HUES64 (cell line): ENCODE data around the gene TTC32.

Experiments used
- H3K27ac ChIP-seq: 2 replicates; pipeline ENCODE4 v1.7.0; 2013; ENCODE audit warnings: low read depth, low read length, inconsistent platforms
- H3K27me3 ChIP-seq: 2 replicates; pipeline ENCODE4 v1.6.1; 2013; ENCODE audit warnings: mild to moderate bottlenecking, low read length; ENCODE audit not compliant: insufficient read depth
- H3K36me3 ChIP-seq: 2 replicates; pipeline ENCODE4 v1.6.1; 2013; ENCODE audit warnings: mild to moderate bottlenecking, low read length; ENCODE audit not compliant: insufficient read depth
- H3K4me1 ChIP-seq: 2 replicates; pipeline ENCODE4 v1.6.1; 2013; ENCODE audit warnings: mild to moderate bottlenecking, low read length, moderate library complexity; ENCODE audit not compliant: insufficient read depth
- H3K4me3 ChIP-seq: 2 replicates; pipeline ENCODE4 v1.5.1; 2013; ENCODE audit warnings: mild to moderate bottlenecking, low read length, moderate library complexity
- H3K9ac ChIP-seq: 2 replicates; pipeline ENCODE4 v1.6.1; 2013; ENCODE audit warnings: mild to moderate bottlenecking, low read depth, low read length
- H3K9me3 ChIP-seq: 2 replicates; pipeline ENCODE4 v1.6.1; 2013; ENCODE audit warnings: low read depth, low read length; ENCODE audit not compliant: insufficient read depth
- WGBS: fragments of 150-250, 120-280 bp; methylation state at CpG from one replicate; pipeline ENCODE4 v1.1.7; 2013; ENCODE audit warnings: missing lambda C conversion rate; 5-methylcytosine and 5-hydroxymethylcytosine counted together

Gene TTC32

GRCh38 chr2:19859565-19859964, 42.2 kb downstream of the TTC32 start:
- Histone ChIP-seq H3K27ac (no peak overlapping the region), H3K4me3 (no peak overlapping the region), H3K36me3 (no peaks in the 10 kb centered on the region), H3K4me1 (no peaks in the 10 kb centered on the region), H3K9ac (no peak overlapping the region), H3K27me3 (no peaks in the 10 kb centered on the region), H3K9me3 (no peaks in the 10 kb centered on the region)
- 93% methylated on average over 9 of the region's 11 CpGs for WGBS

- Histone ChIP-seq H3K9ac (no peak overlapping the region), H3K9me3 (no peaks in the 10 kb centered on the region), H3K27me3 (no peaks in the 10 kb centered on the region), H3K4me1 (no peaks in the 10 kb centered on the region), H3K4me3 (no peak overlapping the region), H3K27ac (no peak overlapping the region), H3K36me3 (no peaks in the 10 kb centered on the region)
- WGBS = 86% methylated on average over 15 of the region's 15 CpGs
Observed at GRCh38 chr2:19857806-19858205, 44.0 kb downstream of the TTC32 start.

- WGBS = 94% methylated on average over 7 of the region's 7 CpGs
- Histone ChIP-seq H3K9ac (no peak overlapping the region), H3K4me1 (no peaks in the 10 kb centered on the region)
Observed at GRCh38 chr2:19857100-19857499, 44.7 kb downstream of the TTC32 start.

GRCh38 chr2:19855542-19856431, 46.0 kb downstream of the TTC32 start:
- 91% methylated on average over 15 of the region's 15 CpGs for WGBS
- no peaks in the 10 kb centered on the region for H3K4me1 ChIP-seq
- H3K9ac ChIP-seq = no peak overlapping the region
- no peak overlapping the region for H3K4me3 ChIP-seq
- H3K9me3 ChIP-seq = no peaks in the 10 kb centered on the region
- no peak overlapping the region for H3K27ac ChIP-seq
- no peaks in the 10 kb centered on the region for H3K36me3 ChIP-seq
- no peaks in the 10 kb centered on the region for H3K27me3 ChIP-seq

More at GRCh38 chr2:19857100-19857499, 44.7 kb downstream of the TTC32 start:
- Histone ChIP-seq H3K27me3 (no peaks in the 10 kb centered on the region), H3K27ac (no peak overlapping the region), H3K36me3 (no peaks in the 10 kb centered on the region), H3K4me3 (no peak overlapping the region), H3K9me3 (no peaks in the 10 kb centered on the region)

GRCh38 chr2:19854596-19855541, 46.9 kb downstream of the TTC32 start:
- Histone ChIP-seq H3K36me3 (no peaks in the 10 kb centered on the region), H3K9ac (no peak overlapping the region), H3K9me3 (no peaks in the 10 kb centered on the region), H3K27ac (no peak overlapping the region), H3K27me3 (no peaks in the 10 kb centered on the region), H3K4me1 (no peaks in the 10 kb centered on the region), H3K4me3 (no peak overlapping the region)
- WGBS = 96% methylated on average over 19 of the region's 20 CpGs

- no peaks in the 10 kb centered on the region for H3K9me3 ChIP-seq
- H3K36me3 ChIP-seq = no peaks in the 10 kb centered on the region
- WGBS = 75% methylated on average over 7 of the region's 7 CpGs
- no peaks in the 10 kb centered on the region for H3K4me1 ChIP-seq
- H3K27ac ChIP-seq = no peak overlapping the region
- H3K9ac ChIP-seq = no peak overlapping the region
- H3K27me3 ChIP-seq = no peaks in the 10 kb centered on the region
- no peak overlapping the region for H3K4me3 ChIP-seq
Observed at GRCh38 chr2:19851116-19851695, 50.6 kb downstream of the TTC32 start.

GRCh38 chr2:19850056-19851050, 51.4 kb downstream of the TTC32 start:
- Histone ChIP-seq H3K4me3 (no peak overlapping the region), H3K27me3 (no peaks in the 10 kb centered on the region), H3K4me1 (no peaks in the 10 kb centered on the region), H3K9me3 (no peaks in the 10 kb centered on the region), H3K36me3 (no peaks in the 10 kb centered on the region), H3K27ac (no peak overlapping the region), H3K9ac (no peak overlapping the region)
- WGBS = 87% methylated on average over 14 of the region's 14 CpGs

GRCh38 chr2:19848952-19849351, 52.8 kb downstream of the TTC32 start:
- Histone ChIP-seq H3K27me3 (no peaks in the 10 kb centered on the region), H3K36me3 (no peaks in the 10 kb centered on the region), H3K9me3 (no peaks in the 10 kb centered on the region), H3K27ac (no peak overlapping the region), H3K4me1 (no peaks in the 10 kb centered on the region), H3K4me3 (no peak overlapping the region), H3K9ac (no peak overlapping the region)
- 92% methylated on average over 5 of the region's 5 CpGs for whole genome bisulfite sequencing

GRCh38 chr2:19848029-19848750, 53.6 kb downstream of the TTC32 start:
- Histone ChIP-seq H3K9ac (no peak overlapping the region), H3K9me3 (no peaks in the 10 kb centered on the region), H3K27ac (no peak overlapping the region), H3K27me3 (no peaks in the 10 kb centered on the region), H3K4me3 (no peak overlapping the region), H3K4me1 (no peaks in the 10 kb centered on the region), H3K36me3 (no peaks in the 10 kb centered on the region)
- 86% methylated on average over 11 of the region's 11 CpGs for WGBS

GRCh38 chr2:19847486-19847885, 54.3 kb downstream of the TTC32 start:
- H3K27ac ChIP-seq = no peak overlapping the region
- no peaks in the 10 kb centered on the region for H3K9me3 ChIP-seq
- H3K4me3 ChIP-seq = no peak overlapping the region
- 97% methylated on average over 4 of the region's 4 CpGs for WGBS
- H3K4me1 ChIP-seq = no peaks in the 10 kb centered on the region
- H3K36me3 ChIP-seq = no peaks in the 10 kb centered on the region
- no peaks in the 10 kb centered on the region for H3K27me3 ChIP-seq
- no peak overlapping the region for H3K9ac ChIP-seq
